SK-N-MC (cell line): ENCODE measurements around the gene PPP1R3E.

Experiments used
- EZH2 ChIP-seq: fragments of 200-600 bp; sonication (generic); IDR thresholded peaks from one replicate; pipeline ENCODE4 v1.6.1; 2017; ENCODE audit warnings: antibody characterized with exemption
- POLR2AphosphoS5 ChIP-seq: IDR thresholded peaks from 2 replicates; pipeline ENCODE4 v1.6.1; 2012; ENCODE audit warnings: mild to moderate bottlenecking, low read depth, low read length, borderline replicate concordance

GRCh38 chr14:23339506-23340268, 37.0 kb upstream of the PPP1R3E start:
- TF ChIP-seq EZH2 (no peak), POLR2AphosphoS5 (no peak)
